Measurements from ENCODE around the gene SHISAL1.
"Not testable (repeated sequence)": the region's sequence is repeated elsewhere in the genome, so short reads cannot be mapped to it uniquely, and the experiment has no call there.

The SHISAL1 gene

GRCh38 chr22:44256556-44257485 is 55.9 kb downstream of the SHISAL1 start:
- DNase-seq, result no peak

DNA sequence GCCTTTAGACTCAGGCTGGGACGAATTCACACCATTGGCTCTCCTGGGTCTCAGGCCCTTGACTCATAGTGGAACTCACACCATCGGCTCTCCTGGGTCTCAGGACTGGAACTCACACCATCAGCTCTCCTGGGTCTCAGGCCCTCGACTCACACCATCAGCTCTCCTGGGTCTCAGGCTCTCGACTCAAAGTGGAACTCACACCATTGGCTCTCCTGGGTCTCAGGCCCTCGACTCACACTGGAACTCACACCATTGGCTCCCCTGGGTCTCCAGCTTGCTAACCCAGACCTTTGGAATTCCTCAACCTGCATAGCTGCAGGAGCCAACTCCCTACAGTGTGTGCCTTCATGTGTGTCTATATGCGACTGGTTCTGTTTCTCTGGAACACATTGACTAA is 56.7 kb downstream of the SHISAL1 start:
- no peak for DNase-seq

DNA sequence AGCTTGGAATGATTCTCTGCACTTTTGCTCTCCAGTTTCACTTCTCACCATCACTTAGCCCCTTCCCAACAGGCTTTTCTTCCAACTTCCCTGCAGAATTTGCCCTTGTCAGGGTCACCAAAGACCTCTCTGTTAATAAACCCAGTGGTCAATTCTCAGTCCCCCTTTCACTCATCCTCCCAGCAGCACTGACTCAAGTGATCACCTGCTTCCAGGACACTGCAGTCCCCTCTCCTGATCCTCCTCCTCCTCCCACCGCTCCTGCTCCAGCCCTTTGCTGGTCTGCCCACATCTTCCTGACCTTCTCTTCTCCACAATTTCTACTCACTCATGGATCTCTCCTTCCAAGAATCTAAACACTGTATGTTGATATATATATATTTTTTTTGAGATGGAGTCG is 57.9 kb downstream of the SHISAL1 start:
- no peak for DNase-seq

- DNase-seq, result no peak
Observed at GRCh38 chr22:44249376-44250147, 63.2 kb downstream of the SHISAL1 start.

GRCh38 chr22:44248926-44249325 is 63.8 kb downstream of the SHISAL1 start:
- no peak for DNase-seq

GRCh38 chr22:44247923-44248892 is 64.5 kb downstream of the SHISAL1 start:
- no peak for DNase-seq

DNA sequence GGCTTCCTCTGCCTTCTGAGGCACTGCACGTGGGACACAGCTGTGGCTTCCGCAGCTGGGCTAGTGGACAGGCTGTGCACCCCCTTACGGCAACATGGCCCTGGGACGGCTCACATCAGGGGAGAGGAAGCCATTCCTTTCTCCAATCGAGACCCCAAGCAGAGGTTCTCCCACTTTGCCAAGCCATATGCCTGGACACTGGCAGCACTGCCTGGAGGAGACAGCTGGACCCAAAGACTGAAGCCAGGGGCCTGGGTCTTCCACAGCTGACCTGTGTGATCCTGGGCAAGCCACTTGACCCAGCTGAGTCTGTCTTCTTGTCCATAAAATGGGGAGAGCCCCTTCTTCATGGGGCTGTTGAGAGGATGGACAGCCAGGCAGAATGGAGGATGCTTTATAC is 65.4 kb downstream of the SHISAL1 start:
- no peak for DNase-seq

DNA sequence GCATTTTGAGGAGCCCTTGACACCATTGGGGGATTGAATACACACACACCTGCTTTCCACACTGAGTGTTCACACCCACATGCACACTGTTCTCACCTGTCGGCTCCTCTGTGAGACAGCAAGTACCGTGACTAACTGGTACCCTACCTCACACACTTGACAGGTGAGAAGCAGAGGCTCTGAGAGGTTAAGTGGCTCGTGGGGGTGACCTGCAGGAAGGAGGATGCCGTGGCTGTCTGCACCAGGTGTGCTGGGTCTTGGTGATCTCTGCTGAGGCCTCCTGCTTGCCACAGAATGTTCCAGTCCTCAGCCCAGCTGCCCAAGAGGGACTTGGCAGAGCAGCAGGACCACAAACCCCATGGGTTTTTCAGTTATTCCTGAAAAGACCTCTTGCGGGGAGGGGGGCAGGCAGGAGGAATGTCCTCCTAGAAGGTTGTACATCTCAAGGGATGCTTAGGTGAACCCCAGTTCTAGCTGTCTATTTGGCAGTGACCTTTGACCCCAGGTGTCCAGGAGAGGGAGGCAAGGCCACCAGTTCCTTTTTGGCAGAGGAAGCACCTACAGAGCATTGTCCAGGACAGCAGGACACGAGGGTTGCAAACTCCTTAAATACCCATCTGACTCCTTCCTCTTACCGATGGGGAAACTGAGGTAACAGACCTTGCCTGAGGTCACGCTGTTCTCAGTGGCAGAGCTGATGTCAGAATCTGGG is 66.0 kb downstream of the SHISAL1 start:
- no peak for DNase-seq

DNA sequence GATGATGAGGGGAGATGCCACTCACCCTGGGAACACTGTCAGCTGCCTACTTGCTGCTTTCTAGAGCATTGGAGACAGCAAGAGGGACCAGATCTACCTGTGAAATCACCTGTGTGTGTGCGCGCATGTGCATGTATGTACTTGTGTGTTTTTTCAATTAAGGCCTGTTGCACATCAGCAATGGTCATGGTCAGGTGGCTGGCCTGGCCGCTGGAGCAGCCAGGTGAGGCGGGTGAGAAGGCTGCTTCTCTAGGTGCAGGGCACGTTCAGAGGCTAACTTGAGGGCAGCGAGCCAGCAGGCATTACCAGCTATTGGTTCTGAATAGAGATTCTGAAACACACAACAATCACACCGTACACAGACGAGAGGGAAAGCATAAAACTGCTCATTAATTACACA is 66.9 kb downstream of the SHISAL1 start:
- no peak for DNase-seq

GRCh38 chr22:44245438-44245837 is 67.3 kb downstream of the SHISAL1 start:
- no peak for DNase-seq

DNA sequence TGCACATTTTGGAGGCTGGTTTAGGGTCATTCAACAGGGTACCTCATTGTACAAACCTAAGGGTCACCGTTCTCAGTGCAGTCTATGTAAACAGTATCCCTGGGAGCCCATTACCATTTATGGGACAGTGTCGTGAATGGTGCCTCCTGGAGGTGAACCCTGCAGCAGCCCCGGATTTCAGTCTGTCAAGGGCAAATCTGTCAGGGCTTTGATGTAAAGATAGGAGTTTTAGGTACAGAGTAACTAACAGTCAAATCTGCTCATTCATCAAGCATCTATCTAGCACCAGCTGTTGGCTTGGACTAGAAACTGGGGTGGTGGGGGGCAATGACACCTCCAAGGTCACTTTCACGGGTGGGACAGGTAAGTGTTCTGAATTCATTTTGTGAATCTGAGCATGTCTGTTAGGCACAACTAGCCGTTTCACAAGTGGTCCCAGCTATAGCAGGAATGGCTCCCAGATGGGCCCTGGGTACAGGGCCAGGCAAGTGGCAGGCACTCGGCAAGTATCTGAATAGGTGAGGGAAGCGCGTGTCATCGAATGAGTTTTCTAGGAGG is 68.4 kb downstream of the SHISAL1 start:
- DNase-seq, result no peak

GRCh38 chr22:44243761-44244160 is 69.0 kb downstream of the SHISAL1 start:
- DNase-seq, result no peak

GRCh38 chr22:44242946-44243724 is 69.6 kb downstream of the SHISAL1 start:
- no peak for DNase-seq

DNA sequence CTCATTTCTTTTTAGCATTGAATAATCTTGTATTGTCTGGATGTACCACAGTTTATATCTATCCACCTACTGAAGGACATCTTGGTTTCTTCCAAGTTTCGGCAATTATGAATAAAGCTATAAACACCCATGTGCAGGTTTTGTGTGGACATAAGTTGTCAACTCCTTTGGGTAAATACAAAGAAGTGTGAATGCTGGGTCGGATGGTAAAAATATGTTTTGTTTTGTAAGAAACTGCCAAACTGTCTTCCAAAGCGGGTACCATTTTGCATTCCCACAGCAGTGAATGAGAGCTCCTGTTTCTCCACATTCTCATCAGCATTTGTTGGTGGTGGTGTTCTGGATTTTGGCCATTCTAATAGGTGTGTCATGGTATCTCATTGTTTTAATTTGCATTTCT is 71.6 kb downstream of the SHISAL1 start:
- not testable (repeated sequence) for DNase-seq

- no peak for DNase-seq
Observed at GRCh38 chr22:44237290-44237689, 75.5 kb downstream of the SHISAL1 start.

DNA sequence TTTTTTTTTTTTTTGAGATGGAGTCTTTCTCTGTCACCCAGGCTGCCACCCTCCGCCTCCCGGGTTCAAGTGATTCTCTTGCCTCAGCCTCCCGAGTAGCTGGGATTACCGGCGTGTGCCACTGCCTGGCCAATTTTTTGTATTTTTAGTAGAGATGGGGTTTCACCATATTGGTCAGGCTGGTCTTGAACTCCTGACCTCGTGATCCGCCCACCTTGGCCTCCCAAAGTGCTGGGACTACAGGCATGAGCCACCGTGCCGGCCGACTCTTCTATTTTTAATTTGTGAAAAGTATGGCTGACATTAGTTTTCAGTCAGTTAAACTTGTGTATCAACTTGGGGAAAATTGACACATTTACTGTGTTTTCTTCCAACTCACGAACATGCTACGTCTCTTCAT is 78.4 kb downstream of the SHISAL1 start:
- not testable (repeated sequence) for DNase-seq

- DNase-seq, result no peak
Observed at GRCh38 chr22:44231233-44231632, 81.5 kb downstream of the SHISAL1 start.

GRCh38 chr22:44229809-44230208 is 82.9 kb downstream of the SHISAL1 start:
- no peak for DNase-seq

DNA sequence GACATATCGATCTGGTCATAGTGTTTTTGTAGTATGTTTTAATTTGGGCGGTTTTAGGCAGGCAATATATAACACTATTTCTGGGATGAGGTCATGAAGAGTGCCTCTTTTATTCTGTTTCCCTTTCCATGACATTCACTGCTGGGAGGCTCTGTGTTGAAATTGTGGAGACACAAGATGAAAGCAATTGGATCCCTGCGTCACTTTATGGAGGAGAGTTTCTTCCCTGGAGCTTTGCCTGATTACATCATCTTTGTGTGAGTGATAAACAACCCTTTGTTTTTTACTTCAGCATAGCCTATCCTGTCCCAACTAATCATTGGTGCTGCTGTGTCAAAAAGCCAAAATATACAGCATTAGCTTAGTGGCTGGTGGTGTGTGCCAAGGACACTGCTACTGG is 83.4 kb downstream of the SHISAL1 start:
- DNase-seq, result no peak

GRCh38 chr22:44225812-44226211 is 86.9 kb downstream of the SHISAL1 start:
- no peak for DNase-seq

DNA sequence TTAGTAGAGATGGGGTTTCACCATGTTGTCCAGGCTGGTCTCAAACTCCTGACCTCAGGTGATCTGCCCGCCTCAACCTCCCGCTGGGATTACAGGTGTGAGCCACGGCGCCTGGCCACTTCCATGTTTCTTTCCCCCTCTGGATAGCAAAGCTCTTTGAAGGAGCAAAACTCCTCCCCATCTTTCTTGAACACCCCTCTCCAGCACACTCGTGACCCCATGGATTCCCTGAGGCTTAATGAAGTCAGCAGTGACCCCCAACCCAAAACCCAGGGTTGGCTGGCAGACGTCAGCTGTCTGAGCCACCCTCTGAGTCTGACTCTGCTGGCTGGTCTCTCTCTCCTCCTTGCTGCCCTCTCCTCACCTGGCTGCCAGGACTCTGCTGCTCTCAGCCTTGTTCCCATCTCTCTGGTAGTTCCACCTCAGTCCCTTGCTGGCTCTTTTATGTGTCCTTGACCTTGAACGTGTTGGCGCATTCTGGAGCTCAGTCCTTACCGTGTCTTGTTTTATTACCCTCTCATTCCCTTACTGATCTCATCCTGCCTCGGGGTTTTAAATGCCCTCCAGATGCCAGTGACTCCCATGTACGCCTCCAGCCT is 87.6 kb downstream of the SHISAL1 start:
- no peak for DNase-seq
